SK-N-SH (cell line): ENCODE results near the gene NFAT5. TPM values are rescaled to one million over a fixed set of nuclear protein-coding genes. Genes with fewer than 3 reads are reported as not detected.

Experiments
- CTCF ChIA-PET: fragments of 300-600, 350-600 bp; formaldehyde crosslinking; extraction: SDS; loops from one replicate; lab custom pipeline; 2021; lab: Yijun Ruan, JAX
- POLR2A ChIA-PET: fragments of 350-600 bp; sonication (Branson Sonifier 250); formaldehyde crosslinking; extraction: SDS; loops from one replicate; lab custom pipeline; 2020; ENCODE audit warnings: antibody characterized with exemption, inconsistent platforms; lab: Yijun Ruan, JAX
- DNase-seq: peaks from one replicate; pipeline ENCODE4 v3.0.0; 2012
- H2AFZ ChIP-seq: fragments of 200-600 bp; sonication (generic); 2 replicates; pipeline ENCODE4 v1.8.1; 2016; ENCODE audit warnings: antibody characterized with exemption, mild to moderate bottlenecking, low read depth
- H3F3A ChIP-seq: fragments of 200-600 bp; sonication (generic); replicated peaks from 2 replicates; pipeline ENCODE3; 2016; ENCODE audit warnings: antibody characterized with exemption, mild to moderate bottlenecking; ENCODE audit not compliant: insufficient read depth
- H3K27ac ChIP-seq, 2 experiments: fragments of 200-500 bp in 1 of 2; fragments of 200-600 bp in 1 of 2; sonication (Bioruptor generic) in 1 of 2; sonication (generic), shearing (Covaris generic) in 1 of 2; 2 replicates each; pipeline versions ENCODE4 v1.5.1 to v1.6.1; 2014 to 2016; ENCODE audit warnings: low read depth in 2 of 2, inconsistent platforms in 1 of 2, low read length in 1 of 2, mild to moderate bottlenecking in 1 of 2, mixed read lengths in 1 of 2
- H3K27me3 ChIP-seq: fragments of 200-600 bp; sonication (generic), shearing (Covaris generic); 2 replicates; pipeline ENCODE4 v1.6.1; 2016; ENCODE audit warnings: mixed run types; ENCODE audit not compliant: insufficient read depth
- H3K36me3 ChIP-seq, 2 experiments: fragments of 200-500 bp in 1 of 2; fragments of 200-600 bp in 1 of 2; sonication (Bioruptor generic) in 1 of 2; sonication (generic) in 1 of 2; replicated peaks in 1 of 2; 2 replicates each; pipeline versions ENCODE3 to v1.5.1; 2014 to 2016; ENCODE audit warnings: low read length in 1 of 2, mild to moderate bottlenecking in 1 of 2; ENCODE audit not compliant: insufficient read depth in 2 of 2, control insufficient read depth in 1 of 2
- H3K4me1 ChIP-seq, 2 experiments: fragments of 200-500 bp in 1 of 2; fragments of 200-600 bp in 1 of 2; sonication (Bioruptor generic) in 1 of 2; sonication (generic), shearing (Covaris generic) in 1 of 2; 2 replicates each; pipeline versions ENCODE4 v1.5.1 to v1.6.1; 2014 to 2016; ENCODE audit warnings: low read depth in 1 of 2, low read length in 1 of 2, mixed run types in 1 of 2; ENCODE audit not compliant: insufficient read depth in 2 of 2, control insufficient read depth in 1 of 2
- H3K4me2 ChIP-seq: fragments of 200-600 bp; sonication (generic), shearing (Covaris generic); 2 replicates; pipeline ENCODE4 v1.6.1; 2017; ENCODE audit warnings: mixed run types
- H3K4me3 ChIP-seq, 2 experiments: fragments of 200-500 bp in 1 of 2; fragments of 200-600 bp in 1 of 2; sonication (Bioruptor generic) in 1 of 2; sonication (generic), shearing (Covaris generic) in 1 of 2; 2 replicates each; pipeline versions ENCODE4 v1.5.1 to v1.8.1; 2014 to 2016; ENCODE audit warnings: low read depth in 2 of 2, inconsistent platforms in 1 of 2, low read length in 1 of 2, mild to moderate bottlenecking in 1 of 2, mixed read lengths in 1 of 2, moderate library complexity in 1 of 2
- H3K79me2 ChIP-seq: fragments of 200-600 bp; sonication (generic); 2 replicates; pipeline ENCODE4 v1.8.1; 2017; ENCODE audit warnings: mild to moderate bottlenecking; ENCODE audit not compliant: insufficient read depth
- H3K9ac ChIP-seq: fragments of 200-600 bp; sonication (generic); 2 replicates; pipeline ENCODE4 v1.6.1; 2017; ENCODE audit warnings: mixed run types
- H3K9me2 ChIP-seq: fragments of 200-600 bp; sonication (generic); 2 replicates; pipeline ENCODE4 v1.6.1; 2017; ENCODE audit warnings: mixed run types
- H3K9me3 ChIP-seq: fragments of 200-600 bp; sonication (generic); 2 replicates; pipeline ENCODE4 v1.6.1; 2017; ENCODE audit warnings: mixed run types, mild to moderate bottlenecking, moderate library complexity
- H4K20me1 ChIP-seq: fragments of 200-600 bp; sonication (generic); 2 replicates; pipeline ENCODE4 v1.6.1; 2017; ENCODE audit warnings: mild to moderate bottlenecking, mixed run types; ENCODE audit not compliant: insufficient read depth
- ELF1 ChIP-seq: IDR thresholded peaks from 2 replicates; pipeline ENCODE4 v1.4.0; 2012
- EP300 ChIP-seq, 2 experiments: IDR thresholded peaks; 2 replicates each; pipeline versions ENCODE4 v1.4.0 to v1.6.1; 2012; ENCODE audit warnings: borderline replicate concordance in 1 of 2, low read depth in 1 of 2, low read length in 1 of 2
- FOXJ3 ChIP-seq: sonication (generic); formaldehyde crosslinking; IDR thresholded peaks from 2 replicates; pipeline ENCODE4 v1.5.1; 2020; ENCODE audit warnings: mild to moderate bottlenecking, missing genetic modification reagents
- FOXM1 ChIP-seq: IDR thresholded peaks from 2 replicates; pipeline ENCODE4 v1.4.0; 2012; ENCODE audit warnings: low read depth, mild to moderate bottlenecking
- GABPA ChIP-seq: IDR thresholded peaks from 2 replicates; pipeline ENCODE4 v1.4.0; 2012; ENCODE audit warnings: low read depth, mild to moderate bottlenecking
- MEF2A ChIP-seq: IDR thresholded peaks from 2 replicates; pipeline ENCODE4 v1.4.0; 2012; ENCODE audit warnings: low read depth, borderline replicate concordance
- MXI1 ChIP-seq: IDR thresholded peaks from 2 replicates; pipeline ENCODE4 v1.6.1; 2012; ENCODE audit warnings: mild to moderate bottlenecking, low read depth, low read length, improper control_type of control experiment
- NFIC ChIP-seq: IDR thresholded peaks from 2 replicates; pipeline ENCODE4 v1.4.0; 2012; ENCODE audit warnings: borderline replicate concordance
- NRF1 ChIP-seq: IDR thresholded peaks from 2 replicates; pipeline ENCODE4 v1.6.1; 2012; ENCODE audit warnings: low read depth, mild to moderate bottlenecking, low read length
- POLR2AphosphoS5 ChIP-seq: IDR thresholded peaks from 2 replicates; pipeline ENCODE4 v1.6.1; 2012; ENCODE audit warnings: low read depth, low read length
- RCOR1 ChIP-seq: fragments of 150-350 bp; IDR thresholded peaks from 2 replicates; pipeline ENCODE4 v1.6.1; 2017; ENCODE audit warnings: antibody characterized with exemption, low read length
- RFX5 ChIP-seq: IDR thresholded peaks from 2 replicates; pipeline ENCODE4 v1.6.1; 2012; ENCODE audit warnings: mild to moderate bottlenecking, improper control_type of control experiment, low read length
- SMC3 ChIP-seq: IDR thresholded peaks from 2 replicates; pipeline ENCODE4 v1.6.1; 2012; ENCODE audit warnings: low read depth, low read length, improper control_type of control experiment
- TAF1 ChIP-seq: IDR thresholded peaks from 2 replicates; pipeline ENCODE4 v1.6.1; 2012; ENCODE audit warnings: low read depth, mild to moderate bottlenecking, low read length, moderate library complexity, borderline replicate concordance
- TCF12 ChIP-seq: IDR thresholded peaks from 2 replicates; pipeline ENCODE4 v1.4.0; 2012
- TEAD4 ChIP-seq: IDR thresholded peaks from 2 replicates; pipeline ENCODE4 v1.4.0; 2012; ENCODE audit warnings: mild to moderate bottlenecking, borderline replicate concordance; ENCODE audit not compliant: insufficient read depth
- YY1 ChIP-seq: IDR thresholded peaks from 2 replicates; pipeline ENCODE4 v1.4.0; 2012; ENCODE audit warnings: low read depth, mild to moderate bottlenecking
- WGBS: methylation state at CpG from one replicate; pipeline ENCODE4 v1.1.6; 2017; ENCODE audit warnings: low lambda C conversion rate; 5-methylcytosine and 5-hydroxymethylcytosine counted together
- polyA plus RNA-seq, 3 experiments: library from polyadenylated mRNA; depleted of rRNA; stranded (reverse); fragments of >200 nt; gene quantifications; 2 replicates each; pipeline ENCODE4 v1.2.3, GENCODE V29; 2012
- TF ChIP-seq, protein P1 (sequence below): IDR thresholded peaks from 2 replicates; pipeline ENCODE4 v1.6.1; 2012; ENCODE audit warnings: mild to moderate bottlenecking, low read depth, low read length, moderate library complexity
- TF ChIP-seq, protein P2 (sequence below): IDR thresholded peaks from 2 replicates; pipeline ENCODE4 v1.4.0; 2012; ENCODE audit warnings: low read depth
- TF ChIP-seq, protein P3 (sequence below): fragments of 200-600 bp; sonication (generic); IDR thresholded peaks from 2 replicates; pipeline ENCODE4 v1.6.1; 2017; ENCODE audit warnings: antibody characterized with exemption, mild to moderate bottlenecking, moderate library complexity
- TF ChIP-seq, protein P4 (sequence below): IDR thresholded peaks from 2 replicates; pipeline ENCODE4 v1.4.0; 2012; ENCODE audit warnings: low read depth, borderline replicate concordance

Gene NFAT5
- polyA plus RNA-seq, 1 of the 3 experiments (the other 2 are of a cell fraction) = 7.2 TPM

DNA sequence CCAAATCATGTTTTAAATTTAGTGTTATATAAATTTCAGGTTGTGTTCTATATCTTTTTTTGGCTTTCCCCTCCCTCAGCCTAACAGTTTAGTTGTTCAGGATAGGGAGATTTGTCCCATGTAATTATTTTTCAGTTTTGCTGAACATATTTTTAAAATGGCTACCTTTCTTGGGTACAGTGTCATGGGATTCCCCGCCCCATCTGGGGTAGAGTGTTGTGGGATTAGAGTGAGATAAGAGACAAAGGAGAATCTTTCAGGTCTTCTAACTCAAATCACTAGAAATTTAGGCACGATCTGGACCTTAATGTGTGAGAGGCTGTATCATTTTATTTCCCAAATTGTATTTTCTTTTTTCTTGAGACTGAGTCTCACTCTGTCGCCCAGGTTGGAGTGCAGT, 24.8 kb downstream of the NFAT5 start:
- Histone ChIP-seq H3K27ac (no peak overlapping the region), H3K36me3 (peaks cover 0 to 48% of the 10 kb centered on the region in 2 experiments), H3K9me2 (no peaks in the 10 kb centered on the region), H3K9ac (no peak overlapping the region), H3K79me2 (peaks cover 100% of the 10 kb centered on the region), H3K27me3 (no peaks in the 10 kb centered on the region), H3K9me3 (no peaks in the 10 kb centered on the region), H3F3A (peaks cover 47% of the 10 kb centered on the region), H4K20me1 (peaks cover 85% of the 10 kb centered on the region), H3K4me2 (no peak overlapping the region), H3K4me3 (no peak overlapping the region), H3K4me1 (peaks cover 0 to 7% of the 10 kb centered on the region in 2 experiments; a peak in 1 of 4 replicates), H2AFZ (no peak overlapping the region)
- TF ChIP-seq, protein P1, sequence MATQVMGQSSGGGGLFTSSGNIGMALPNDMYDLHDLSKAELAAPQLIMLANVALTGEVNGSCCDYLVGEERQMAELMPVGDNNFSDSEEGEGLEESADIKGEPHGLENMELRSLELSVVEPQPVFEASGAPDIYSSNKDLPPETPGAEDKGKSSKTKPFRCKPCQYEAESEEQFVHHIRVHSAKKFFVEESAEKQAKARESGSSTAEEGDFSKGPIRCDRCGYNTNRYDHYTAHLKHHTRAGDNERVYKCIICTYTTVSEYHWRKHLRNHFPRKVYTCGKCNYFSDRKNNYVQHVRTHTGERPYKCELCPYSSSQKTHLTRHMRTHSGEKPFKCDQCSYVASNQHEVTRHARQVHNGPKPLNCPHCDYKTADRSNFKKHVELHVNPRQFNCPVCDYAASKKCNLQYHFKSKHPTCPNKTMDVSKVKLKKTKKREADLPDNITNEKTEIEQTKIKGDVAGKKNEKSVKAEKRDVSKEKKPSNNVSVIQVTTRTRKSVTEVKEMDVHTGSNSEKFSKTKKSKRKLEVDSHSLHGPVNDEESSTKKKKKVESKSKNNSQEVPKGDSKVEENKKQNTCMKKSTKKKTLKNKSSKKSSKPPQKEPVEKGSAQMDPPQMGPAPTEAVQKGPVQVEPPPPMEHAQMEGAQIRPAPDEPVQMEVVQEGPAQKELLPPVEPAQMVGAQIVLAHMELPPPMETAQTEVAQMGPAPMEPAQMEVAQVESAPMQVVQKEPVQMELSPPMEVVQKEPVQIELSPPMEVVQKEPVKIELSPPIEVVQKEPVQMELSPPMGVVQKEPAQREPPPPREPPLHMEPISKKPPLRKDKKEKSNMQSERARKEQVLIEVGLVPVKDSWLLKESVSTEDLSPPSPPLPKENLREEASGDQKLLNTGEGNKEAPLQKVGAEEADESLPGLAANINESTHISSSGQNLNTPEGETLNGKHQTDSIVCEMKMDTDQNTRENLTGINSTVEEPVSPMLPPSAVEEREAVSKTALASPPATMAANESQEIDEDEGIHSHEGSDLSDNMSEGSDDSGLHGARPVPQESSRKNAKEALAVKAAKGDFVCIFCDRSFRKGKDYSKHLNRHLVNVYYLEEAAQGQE = no peak
- TF ChIP-seq MEF2A (no peak), EP300 (IDR thresholded peaks at IDR 0.05; ENCODE audit: borderline replicate concordance in 1 of 2, low read depth in 1 of 2, low read length in 1 of 2) (no peak), TEAD4 (no peak), MXI1 (no peak), POLR2AphosphoS5 (no peak), RCOR1 (no peak), FOXJ3 (CRISPR knock-in tag) (no peak), GABPA (no peak), TAF1 (no peak)
- TF ChIP-seq, protein P2, sequence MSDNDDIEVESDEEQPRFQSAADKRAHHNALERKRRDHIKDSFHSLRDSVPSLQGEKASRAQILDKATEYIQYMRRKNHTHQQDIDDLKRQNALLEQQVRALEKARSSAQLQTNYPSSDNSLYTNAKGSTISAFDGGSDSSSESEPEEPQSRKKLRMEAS = no peak
- ChIA-PET CTCF (interaction anchor here (1.0 kb wide), 1 partner anchor 18 kb away, joined by 3 read pairs; no protein-coding TSS in a partner anchor), POLR2A (no interaction called here)
- no peak for DNase-seq
- 98% methylated on average over 3 of the region's 3 CpGs for WGBS

DNA sequence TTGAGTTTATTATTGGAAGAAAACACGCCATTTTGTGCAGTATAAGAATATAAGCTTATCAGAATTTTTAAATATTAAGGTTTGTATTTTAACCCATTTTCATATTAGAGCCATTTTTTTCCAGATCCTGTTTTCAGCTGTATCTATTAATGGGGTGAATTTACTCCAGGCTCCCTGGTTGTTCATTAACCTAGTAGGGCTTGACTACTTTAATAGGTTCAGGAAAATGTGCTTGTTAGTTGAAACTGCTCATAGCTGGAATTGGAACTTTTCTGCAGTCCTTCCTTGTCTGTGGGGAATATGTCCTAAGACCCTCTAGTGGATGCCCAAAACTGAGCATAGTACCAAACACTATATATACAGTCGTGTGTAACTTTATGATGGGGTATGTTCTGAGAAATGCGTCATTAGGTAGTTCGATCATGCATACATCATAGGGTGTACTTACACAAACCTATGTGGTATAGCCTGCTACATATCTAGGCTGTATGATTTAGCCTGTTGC, 28.0 kb downstream of the NFAT5 start:
- no peak overlapping the region for H3K9ac ChIP-seq
- H3K36me3 ChIP-seq = peaks cover 0 to 23% of the 10 kb centered on the region in 2 experiments
- ChIA-PET CTCF (no interaction called here), POLR2A (no interaction called here)
- WGBS = 98% methylated on average over 4 of the region's 4 CpGs
- peaks cover 42% of the 10 kb centered on the region for H3F3A ChIP-seq
- no peaks in the 10 kb centered on the region for H3K9me2 ChIP-seq
- no peak overlapping the region for H3K27ac ChIP-seq
- no peak overlapping the region for H3K4me3 ChIP-seq
- TF ChIP-seq TCF12 = no peak
- TF ChIP-seq, protein P3, sequence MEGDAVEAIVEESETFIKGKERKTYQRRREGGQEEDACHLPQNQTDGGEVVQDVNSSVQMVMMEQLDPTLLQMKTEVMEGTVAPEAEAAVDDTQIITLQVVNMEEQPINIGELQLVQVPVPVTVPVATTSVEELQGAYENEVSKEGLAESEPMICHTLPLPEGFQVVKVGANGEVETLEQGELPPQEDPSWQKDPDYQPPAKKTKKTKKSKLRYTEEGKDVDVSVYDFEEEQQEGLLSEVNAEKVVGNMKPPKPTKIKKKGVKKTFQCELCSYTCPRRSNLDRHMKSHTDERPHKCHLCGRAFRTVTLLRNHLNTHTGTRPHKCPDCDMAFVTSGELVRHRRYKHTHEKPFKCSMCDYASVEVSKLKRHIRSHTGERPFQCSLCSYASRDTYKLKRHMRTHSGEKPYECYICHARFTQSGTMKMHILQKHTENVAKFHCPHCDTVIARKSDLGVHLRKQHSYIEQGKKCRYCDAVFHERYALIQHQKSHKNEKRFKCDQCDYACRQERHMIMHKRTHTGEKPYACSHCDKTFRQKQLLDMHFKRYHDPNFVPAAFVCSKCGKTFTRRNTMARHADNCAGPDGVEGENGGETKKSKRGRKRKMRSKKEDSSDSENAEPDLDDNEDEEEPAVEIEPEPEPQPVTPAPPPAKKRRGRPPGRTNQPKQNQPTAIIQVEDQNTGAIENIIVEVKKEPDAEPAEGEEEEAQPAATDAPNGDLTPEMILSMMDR = no peak
- TF ChIP-seq, protein P2 = no peak
- TF ChIP-seq MEF2A = no peak
- TF ChIP-seq, protein P4, sequence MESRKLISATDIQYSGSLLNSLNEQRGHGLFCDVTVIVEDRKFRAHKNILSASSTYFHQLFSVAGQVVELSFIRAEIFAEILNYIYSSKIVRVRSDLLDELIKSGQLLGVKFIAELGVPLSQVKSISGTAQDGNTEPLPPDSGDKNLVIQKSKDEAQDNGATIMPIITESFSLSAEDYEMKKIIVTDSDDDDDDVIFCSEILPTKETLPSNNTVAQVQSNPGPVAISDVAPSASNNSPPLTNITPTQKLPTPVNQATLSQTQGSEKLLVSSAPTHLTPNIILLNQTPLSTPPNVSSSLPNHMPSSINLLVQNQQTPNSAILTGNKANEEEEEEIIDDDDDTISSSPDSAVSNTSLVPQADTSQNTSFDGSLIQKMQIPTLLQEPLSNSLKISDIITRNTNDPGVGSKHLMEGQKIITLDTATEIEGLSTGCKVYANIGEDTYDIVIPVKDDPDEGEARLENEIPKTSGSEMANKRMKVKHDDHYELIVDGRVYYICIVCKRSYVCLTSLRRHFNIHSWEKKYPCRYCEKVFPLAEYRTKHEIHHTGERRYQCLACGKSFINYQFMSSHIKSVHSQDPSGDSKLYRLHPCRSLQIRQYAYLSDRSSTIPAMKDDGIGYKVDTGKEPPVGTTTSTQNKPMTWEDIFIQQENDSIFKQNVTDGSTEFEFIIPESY = no peak
- TF ChIP-seq FOXM1 = no peak
- no peak for TF ChIP-seq RFX5
- TF ChIP-seq YY1 = no peak
- TF ChIP-seq ELF1 = no peak
- no peak for TF ChIP-seq SMC3
- no peak for TF ChIP-seq NRF1
- TF ChIP-seq NFIC = no peak
- TF ChIP-seq TAF1 = no peak
- TF ChIP-seq, all 33 proteins: peak for 0
- Histone ChIP-seq H3K4me2 (no peak overlapping the region), H3K9me3 (no peaks in the 10 kb centered on the region), H4K20me1 (peaks cover 80% of the 10 kb centered on the region), H2AFZ (no peak overlapping the region), H3K79me2 (peaks cover 98% of the 10 kb centered on the region), H3K27me3 (no peaks in the 10 kb centered on the region), H3K4me1 (peaks cover 0 to 7% of the 10 kb centered on the region in 2 experiments; a peak in 1 of 4 replicates)
- DNase-seq = no peak
